Panc1 (cell line): ENCODE measurements around the gene MELK. TPM values are rescaled to one million over a fixed set of nuclear protein-coding genes. Genes with fewer than 3 reads are reported as not detected.

Experiments
- ATAC-seq: fragments of 200-7000 bp; cut with Tn5 transposase; 2 replicates; pipeline ENCODE4 v1.9.1; 2020; ENCODE audit warnings: mild to moderate bottlenecking, moderate library complexity
- Bru-seq: library from RNA; stranded (reverse); fragments of 400-500 nt; gene quantifications from one replicate; lab custom pipeline; 2021; lab: Mats Ljungman, UMichigan
- BruChase-seq, 2 experiments: library from RNA; stranded (reverse); fragments of 400-500 nt; gene quantifications; one replicate each; lab custom pipeline; 2021; lab: Mats Ljungman, UMichigan
- BruUV-seq: library from RNA; stranded (reverse); fragments of 400-500 nt; replicated peaks from 2 replicates; lab custom pipeline; 2021; lab: Mats Ljungman, UMichigan
- CTCF ChIA-PET: fragments of 300-600 bp; sonication (Branson Sonifier 250); formaldehyde crosslinking; loops from one replicate; lab custom pipeline; 2022; ENCODE audit warnings: antibody characterized with exemption; lab: Charles Lee
- POLR2A ChIA-PET: fragments of 300-600 bp; sonication (Branson Sonifier 250); formaldehyde crosslinking; loops from one replicate; lab custom pipeline; 2022; ENCODE audit warnings: antibody characterized with exemption; lab: Charles Lee
- DNase-seq: peaks from one replicate; pipeline ENCODE4 v3.0.0-alpha.2; 2010; ENCODE audit warnings: low read depth, low spot score
- H3K27ac ChIP-seq: 2 replicates; pipeline ENCODE4 v1.5.1; 2011; ENCODE audit warnings: mild to moderate bottlenecking, low read length, inconsistent platforms
- H3K27me3 ChIP-seq: fragments of 200-500 bp; sonication (Bioruptor generic); 2 replicates; pipeline ENCODE4 v1.6.0; 2014; ENCODE audit warnings: low read length, inconsistent platforms; ENCODE audit not compliant: control insufficient read depth, insufficient read depth
- H3K36me3 ChIP-seq: fragments of 200-500 bp; sonication (Bioruptor generic); 2 replicates; pipeline ENCODE4 v1.5.1; 2014; ENCODE audit warnings: inconsistent platforms, mild to moderate bottlenecking, low read length, moderate library complexity; ENCODE audit not compliant: control insufficient read depth, insufficient read depth
- H3K4me1 ChIP-seq: 2 replicates; pipeline ENCODE4 v1.5.1; 2011; ENCODE audit warnings: inconsistent platforms, mild to moderate bottlenecking, low read length, moderate library complexity; ENCODE audit not compliant: control insufficient read depth, insufficient read depth
- H3K4me3 ChIP-seq, 2 experiments: 2 replicates each; pipeline ENCODE4 v1.5.1; 2011 to 2012; ENCODE audit warnings: low read depth in 2 of 2, low read length in 2 of 2, mild to moderate bottlenecking in 2 of 2, inconsistent platforms in 1 of 2, moderate library complexity in 1 of 2
- H3K9me3 ChIP-seq: fragments of 200-500 bp; sonication (Bioruptor generic); 2 replicates; pipeline ENCODE4 v1.5.1; 2014; ENCODE audit warnings: low read depth, mild to moderate bottlenecking, inconsistent platforms, low read length, moderate library complexity; ENCODE audit not compliant: control insufficient read depth, insufficient read depth
- CTCF ChIP-seq: fragments of 450-650 bp; IDR thresholded peaks from 2 replicates; pipeline ENCODE4 v1.5.1; 2017; ENCODE audit warnings: mild to moderate bottlenecking
- POLR2AphosphoS5 ChIP-seq: IDR thresholded peaks from 2 replicates; pipeline ENCODE4 v1.6.1; 2012; ENCODE audit warnings: mild to moderate bottlenecking, low read depth, low read length, moderate library complexity
- SIN3A ChIP-seq: IDR thresholded peaks from 2 replicates; pipeline ENCODE4 v1.6.1; 2012; ENCODE audit warnings: low read depth, mild to moderate bottlenecking, low read length, moderate library complexity, borderline replicate concordance; ENCODE audit not compliant: insufficient read depth
- TCF7L2 ChIP-seq: IDR thresholded peaks from 2 replicates; pipeline ENCODE4 v1.6.1; 2011; ENCODE audit warnings: mild to moderate bottlenecking, low read depth, low read length, inconsistent platforms
- in situ Hi-C: cut with HindIII; loops from 2 replicates; pipeline ENCODE4 v1.10.0; 2016; ENCODE audit warnings: low sequenced_read_pairs, low pct_unique_long_range_greater_than_20kb
- intact Hi-C: fragments of 100-400 bp; cut with micrococcal nuclease; formaldehyde crosslinking; loops from one replicate; pipeline ENCODE4 v1.10.0; 2022; ENCODE audit not compliant: unreplicated experiment
- long read RNA-seq: library from polyadenylated mRNA; unstranded; transcript quantifications from one replicate; pipeline ENCODE4 v2.0.0, GENCODE V29; 2021; ENCODE audit not compliant: unreplicated experiment
- polyA plus RNA-seq: library from polyadenylated mRNA; unstranded; fragments of >200 nt; gene quantifications from one replicate; pipeline ENCODE4 v1.2.1, GENCODE V29; 2012; ENCODE audit warnings: missing spikeins; ENCODE audit not compliant: insufficient read length
- total RNA-seq: library from RNA; stranded (reverse); gene quantifications from one replicate; pipeline ENCODE4 v1.2.1, GENCODE V29; 2021; ENCODE audit not compliant: unreplicated experiment
- TF ChIP-seq, protein P1 (sequence below), 2 experiments: IDR thresholded peaks; 2 replicates each; pipeline ENCODE4 v1.6.1; 2011 to 2012; ENCODE audit warnings: low read depth in 2 of 2, control low read depth in 1 of 2, low read length in 1 of 2, mild to moderate bottlenecking in 1 of 2, moderate library complexity in 1 of 2; ENCODE audit not compliant: insufficient read depth in 1 of 2

Gene MELK
- 112 TPM for total RNA-seq
- 41.0 TPM for polyA plus RNA-seq
- Bru-seq, nascent RNA: percentile 96 among the genes with signal in this experiment
- BruChase-seq, experiment 1, labeled RNA remaining after a 2-hour chase: percentile 91 among the genes with signal in this experiment
- percentile 93 among the genes with signal in this experiment for BruChase-seq, experiment 2, labeled RNA remaining after a 6-hour chase
- long read RNA-seq, transcript MELK-209 (17 exons, 2,363 nt): minor isoform, 9 of 330 reads
- long read RNA-seq, transcript MELK-210 (17 exons, 2,400 nt): minor isoform, 36 of 330 reads
- long read RNA-seq, transcript MELK-207 (17 exons, 2,342 nt): minor isoform, 12 of 330 reads
- long read RNA-seq, transcript MELK-201 (18 exons, 2,485 nt): major isoform, 54 of 330 reads
- long read RNA-seq, partial matches to known transcripts: 95 of 330 reads
- long read RNA-seq, other reads (novel, unspliced or antisense): 122 of 330 reads

GRCh38 chr9:36572515-36573418, at the start of gene MELK:
Gene MELK, plus strand, starts transcription at chr9:36572895. Its CDS starts 8,787 bp downstream, at chr9:36581682.
- CTCF ChIA-PET: no interaction called here
- TF ChIP-seq, protein P1, sequence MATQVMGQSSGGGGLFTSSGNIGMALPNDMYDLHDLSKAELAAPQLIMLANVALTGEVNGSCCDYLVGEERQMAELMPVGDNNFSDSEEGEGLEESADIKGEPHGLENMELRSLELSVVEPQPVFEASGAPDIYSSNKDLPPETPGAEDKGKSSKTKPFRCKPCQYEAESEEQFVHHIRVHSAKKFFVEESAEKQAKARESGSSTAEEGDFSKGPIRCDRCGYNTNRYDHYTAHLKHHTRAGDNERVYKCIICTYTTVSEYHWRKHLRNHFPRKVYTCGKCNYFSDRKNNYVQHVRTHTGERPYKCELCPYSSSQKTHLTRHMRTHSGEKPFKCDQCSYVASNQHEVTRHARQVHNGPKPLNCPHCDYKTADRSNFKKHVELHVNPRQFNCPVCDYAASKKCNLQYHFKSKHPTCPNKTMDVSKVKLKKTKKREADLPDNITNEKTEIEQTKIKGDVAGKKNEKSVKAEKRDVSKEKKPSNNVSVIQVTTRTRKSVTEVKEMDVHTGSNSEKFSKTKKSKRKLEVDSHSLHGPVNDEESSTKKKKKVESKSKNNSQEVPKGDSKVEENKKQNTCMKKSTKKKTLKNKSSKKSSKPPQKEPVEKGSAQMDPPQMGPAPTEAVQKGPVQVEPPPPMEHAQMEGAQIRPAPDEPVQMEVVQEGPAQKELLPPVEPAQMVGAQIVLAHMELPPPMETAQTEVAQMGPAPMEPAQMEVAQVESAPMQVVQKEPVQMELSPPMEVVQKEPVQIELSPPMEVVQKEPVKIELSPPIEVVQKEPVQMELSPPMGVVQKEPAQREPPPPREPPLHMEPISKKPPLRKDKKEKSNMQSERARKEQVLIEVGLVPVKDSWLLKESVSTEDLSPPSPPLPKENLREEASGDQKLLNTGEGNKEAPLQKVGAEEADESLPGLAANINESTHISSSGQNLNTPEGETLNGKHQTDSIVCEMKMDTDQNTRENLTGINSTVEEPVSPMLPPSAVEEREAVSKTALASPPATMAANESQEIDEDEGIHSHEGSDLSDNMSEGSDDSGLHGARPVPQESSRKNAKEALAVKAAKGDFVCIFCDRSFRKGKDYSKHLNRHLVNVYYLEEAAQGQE (IDR thresholded peaks at IDR 0.05; ENCODE audit: insufficient read depth in 1 of 2, low read depth in 2 of 2, low read length in 1 of 2): no peak
- TF ChIP-seq POLR2AphosphoS5 (no peak), CTCF (no peak), SIN3A (no peak), TCF7L2 (no peak; the same call in 1 of the 2 replicates)
- no peaks in the 10 kb centered on the region for H3K27me3 ChIP-seq
- H3K4me3 ChIP-seq: peak within 1 kb of the TSS; percentile 77 to 99
- no peaks in the 10 kb centered on the region; the same call in 1 of the 2 replicates for H3K36me3 ChIP-seq
- H3K27ac ChIP-seq: peak within 1 kb of the TSS; percentile 99
- BruUV-seq: TSS peak; percentile 76
- in situ Hi-C loops (no loop called here), intact Hi-C loops (no loop called here)
- no peak for DNase-seq
- ATAC-seq: peak; percentile 92
- H3K9me3 ChIP-seq: no peaks in the 10 kb centered on the region
- H3K4me1 ChIP-seq: peaks cover 33% of the 10 kb centered on the region
- POLR2A ChIA-PET: no interaction called here

- BruUV-seq: no TSS peak
- no peak for DNase-seq
- H3K4me3 ChIP-seq: no peak overlapping the region
- no peak for ATAC-seq
- H3K27me3 ChIP-seq: no peaks in the 10 kb centered on the region
- H3K4me1 ChIP-seq: no peaks in the 10 kb centered on the region
- POLR2A ChIA-PET: no interaction called here
- TF ChIP-seq, protein P1 (IDR thresholded peaks at IDR 0.05; ENCODE audit: insufficient read depth in 1 of 2, low read depth in 2 of 2, low read length in 1 of 2): no peak
- TF ChIP-seq TCF7L2 (no peak), CTCF (no peak), POLR2AphosphoS5 (no peak), SIN3A (no peak)
- CTCF ChIA-PET: no interaction called here
- H3K36me3 ChIP-seq: no peaks in the 10 kb centered on the region
- in situ Hi-C loops (no loop called here), intact Hi-C loops (no loop called here)
- no peaks in the 10 kb centered on the region for H3K9me3 ChIP-seq
- H3K27ac ChIP-seq: no peak overlapping the region
Observed at GRCh38 chr9:36530224-36530623, 42.5 kb upstream of the MELK start.
